HG02938 (cell line): ENCODE measurements around the gene SDF2L1.
"Not testable (repeated sequence)": the region's sequence is repeated elsewhere in the genome, so short reads cannot be mapped to it uniquely, and the experiment has no call there.

Source experiments
- ATAC-seq: cut with Tn5 transposase; IDR thresholded peaks from one replicate; pipeline ENCODE4 v1.9.1; 2021; ENCODE audit warnings: mild to moderate bottlenecking, moderate library complexity; ENCODE audit not compliant: unreplicated experiment

SDF2L1 gene

GRCh38 chr22:21686193-21686608 lies 44.1 kb downstream of the SDF2L1 start:
- ATAC-seq: no peak

- ATAC-seq: no peak
Measured at GRCh38 chr22:21686634-21687393, 44.7 kb downstream of the SDF2L1 start.

GRCh38 chr22:21687685-21688259 lies 45.7 kb downstream of the SDF2L1 start:
- no peak for ATAC-seq

- ATAC-seq: no peak
Measured at GRCh38 chr22:21688341-21688705, 46.2 kb downstream of the SDF2L1 start.

- no peak for ATAC-seq
Measured at GRCh38 chr22:21688706-21689381, 46.7 kb downstream of the SDF2L1 start.

- ATAC-seq: no peak
Measured at GRCh38 chr22:21690401-21690801, 48.3 kb downstream of the SDF2L1 start.

- ATAC-seq: no peak
Measured at GRCh38 chr22:21691816-21692215, 49.7 kb downstream of the SDF2L1 start.

- not testable (repeated sequence) for ATAC-seq
Measured at GRCh38 chr22:21692856-21693255, 50.8 kb downstream of the SDF2L1 start.

- ATAC-seq: no peak
Measured at GRCh38 chr22:21693333-21693998, 51.4 kb downstream of the SDF2L1 start.
